Endothelial cell of umbilical vein (primary cell): ENCODE results near the gene ZNF142. TPM values are rescaled to one million over a fixed set of nuclear protein-coding genes. Genes with fewer than 3 reads are reported as not detected.
A peak's percentile ranks its signal among the peaks of the same experiment; 100 is the strongest.

Experiments
- BruUV-seq: library from RNA; stranded (reverse); fragments of 400-500 nt; replicated peaks from 2 replicates; lab custom pipeline; 2021; lab: Mats Ljungman, UMichigan
- CTCF ChIA-PET: fragments of 300-600, 350-600 bp; sonication (Branson Sonifier 250); formaldehyde crosslinking; loops from one replicate; lab custom pipeline; 2021; ENCODE audit warnings: antibody characterized with exemption, inconsistent platforms; lab: Charles Lee
- POLR2A ChIA-PET: fragments of 300-600, 350-600 bp; sonication (Branson Sonifier 250); formaldehyde crosslinking; loops from one replicate; lab custom pipeline; 2021; ENCODE audit warnings: antibody characterized with exemption, inconsistent platforms; lab: Charles Lee
- DNase-seq: peaks from one replicate; pipeline ENCODE4 v3.0.0-alpha.2; 2011; ENCODE audit warnings: low read depth, low spot score
- FAIRE-seq: peaks from 2 replicates; lab custom pipeline; 2011; peaks lifted over from hg19 to GRCh38; lab: Jason Lieb, UNC
- H2AFZ ChIP-seq: 2 replicates; pipeline ENCODE4 v1.6.0; 2012; ENCODE audit warnings: low read depth, low read length, control low read depth, inconsistent platforms
- H3K27ac ChIP-seq: 2 replicates; pipeline ENCODE4 v1.5.1; 2011; ENCODE audit warnings: low read depth, mild to moderate bottlenecking, control low read depth, low read length, moderate library complexity; ENCODE audit not compliant: insufficient read depth
- H3K27me3 ChIP-seq, 2 experiments: 2 replicates each; pipeline versions ENCODE4 v1.6.0 to v1.6.1; 2011; ENCODE audit warnings: low read length in 2 of 2, mixed read lengths in 1 of 2; ENCODE audit not compliant: control insufficient read depth in 2 of 2, insufficient read depth in 2 of 2
- H3K36me3 ChIP-seq, 2 experiments: 2 replicates in 1 of 2; 3 replicates in 1 of 2; pipeline ENCODE4 v1.5.1; 2011; ENCODE audit warnings: low read length in 2 of 2, mild to moderate bottlenecking in 1 of 2, moderate library complexity in 1 of 2; ENCODE audit not compliant: control insufficient read depth in 2 of 2, insufficient read depth in 2 of 2; ENCODE audit errors: extremely low read depth in 1 of 2
- H3K4me1 ChIP-seq: 3 replicates; pipeline ENCODE4 v1.5.1; 2011; ENCODE audit warnings: mild to moderate bottlenecking, low read length; ENCODE audit not compliant: control insufficient read depth, insufficient read depth; ENCODE audit errors: extremely low read depth
- H3K4me2 ChIP-seq: 2 replicates; pipeline ENCODE4 v1.6.1; 2011; ENCODE audit warnings: low read length, control low read depth, mixed read lengths; ENCODE audit not compliant: insufficient read depth
- H3K4me3 ChIP-seq, 3 experiments: fragments of 200-600 bp in 1 of 3; sonication (generic), shearing (Covaris generic) in 1 of 3; replicated peaks in 1 of 3; 2 replicates each; pipeline ENCODE4 v1.5.1; 2011 to 2016; ENCODE audit warnings: control low read depth in 3 of 3, low read length in 3 of 3, mild to moderate bottlenecking in 2 of 3, inconsistent platforms in 1 of 3, low read depth in 1 of 3, moderate library complexity in 1 of 3; ENCODE audit not compliant: insufficient read depth in 1 of 3
- H3K79me2 ChIP-seq: 2 replicates; pipeline ENCODE4 v1.6.0; 2012; ENCODE audit warnings: low read length, inconsistent platforms; ENCODE audit not compliant: control insufficient read depth, insufficient read depth
- H3K9ac ChIP-seq: replicated peaks from 2 replicates; pipeline ENCODE3; 2011; ENCODE audit warnings: low read length, control low read depth; ENCODE audit not compliant: insufficient read depth; ENCODE audit errors: extremely low read depth
- H3K9me1 ChIP-seq: replicated peaks from 3 replicates; pipeline ENCODE4 v1.6.0; 2011; ENCODE audit warnings: mild to moderate bottlenecking, low read length; ENCODE audit not compliant: control insufficient read depth, insufficient read depth; ENCODE audit errors: extremely low read depth
- H3K9me3 ChIP-seq: replicated peaks from 2 replicates; pipeline ENCODE4 v1.5.1; 2012; ENCODE audit warnings: low read length, inconsistent platforms; ENCODE audit not compliant: control insufficient read depth, insufficient read depth
- H4K20me1 ChIP-seq: replicated peaks from 2 replicates; pipeline ENCODE3; 2011; ENCODE audit warnings: mild to moderate bottlenecking, low read length; ENCODE audit not compliant: control insufficient read depth, insufficient read depth; ENCODE audit errors: extremely low read depth
- CTCF ChIP-seq, 2 donors: IDR thresholded peaks; 1 replicate in 1 of 2; 2 replicates in 1 of 2; pipeline ENCODE4 v1.5.1; 2011; ENCODE audit warnings: low read length in 2 of 2, mild to moderate bottlenecking in 2 of 2, moderate library complexity in 2 of 2, control low read depth in 1 of 2, inconsistent platforms in 1 of 2, low read depth in 1 of 2; ENCODE audit not compliant: insufficient read depth in 1 of 2; ENCODE audit errors: extremely low read depth in 1 of 2
- FOS ChIP-seq: IDR thresholded peaks from 2 replicates; pipeline ENCODE4 v1.6.1; 2011; ENCODE audit warnings: mild to moderate bottlenecking, low read length, moderate library complexity, borderline replicate concordance; ENCODE audit not compliant: insufficient read depth
- GATA2 ChIP-seq: IDR thresholded peaks from 2 replicates; pipeline ENCODE4 v1.7.0; 2011; ENCODE audit warnings: low read depth, mild to moderate bottlenecking, moderate library complexity, mixed read lengths, low read length; ENCODE audit not compliant: insufficient read length, insufficient read depth
- JUN ChIP-seq: IDR thresholded peaks from 2 replicates; pipeline ENCODE4 v1.6.1; 2011; ENCODE audit warnings: borderline replicate concordance, low read depth; ENCODE audit not compliant: insufficient read length, insufficient read depth
- MYC ChIP-seq: IDR thresholded peaks from one replicate; pipeline ENCODE4 v1.6.1; 2011; ENCODE audit warnings: mild to moderate bottlenecking, low read depth, low read length
- POLR2AphosphoS5 ChIP-seq: IDR thresholded peaks from 2 replicates; pipeline ENCODE4 v1.6.1; 2012; ENCODE audit warnings: low read depth, mild to moderate bottlenecking, control low read depth, low read length, moderate library complexity; ENCODE audit not compliant: insufficient read depth
- dilution Hi-C: fragments of 300-500 bp; cut with MboI; formaldehyde crosslinking; loops from one replicate; pipeline ENCODE4 v1.15.0; 2019; ENCODE audit warnings: low sequenced_read_pairs; ENCODE audit not compliant: extremely low pct_ligation_motif_present
- intact Hi-C: fragments of 100-400 bp; cut with micrococcal nuclease; formaldehyde crosslinking; loops from one replicate; pipeline ENCODE4 v1.10.0; 2022
- polyA plus RNA-seq, 4 experiments: library from polyadenylated mRNA; depleted of rRNA in 3 of 4; stranded (reverse) in 3 of 4; unstranded in 1 of 4; fragments of >200 nt; gene quantifications; 2 replicates each; pipeline versions ENCODE4 v1.2.1 to v1.2.3, GENCODE V29; 2011 to 2012; ENCODE audit warnings: missing spikeins in 1 of 4
- total RNA-seq: library from RNA; stranded (reverse); gene quantifications from 2 replicates; pipeline ENCODE4 v1.2.3, GENCODE V29; 2021

The ZNF142 gene
- total and polyA plus RNA-seq, 2 donors (not counting 3 experiments of a cell fraction or from before 2014, with no cell fraction given), result 14.5 to 34.5 TPM

GRCh38 chr2:218648088-218648786 is 11.2 kb downstream of the ZNF142 start:
- intact Hi-C loops, result loop anchor here (1.0 to 5.0 kb wide), 6 partner anchors 17 to 376 kb away; partner anchors contain the start of genes AAMP and PNKD
- Histone ChIP-seq H3K4me2 (no peak overlapping the region), H3K9me1 (no peaks in the 10 kb centered on the region), H3K79me2 (peaks cover 9% of the 10 kb centered on the region), H3K27ac (no peak overlapping the region), H3K9ac (no peak overlapping the region), H3K36me3 (peaks cover 23 to 44% of the 10 kb centered on the region in 2 experiments), H2AFZ (no peak overlapping the region), H3K4me3 (no peak overlapping the region), H3K27me3 (no peaks in the 10 kb centered on the region), H4K20me1 (no peaks in the 10 kb centered on the region), H3K9me3 (no peaks in the 10 kb centered on the region), H3K4me1 (peaks cover 6% of the 10 kb centered on the region)
- peak; percentile 75 for DNase-seq
- CTCF ChIA-PET, result interaction anchor here (0.6 to 3.8 kb wide), 10 partner anchors 10 to 199 kb away, joined by 3 to 31 read pairs (median 4); partner anchors contain the start of genes BCS1L, PLCD4 and ZNF142
- TF ChIP-seq CTCF (IDR thresholded peaks at IDR 0.05; ENCODE audit: extremely low read depth in 1 of 2, insufficient read depth in 1 of 2, low read depth in 1 of 2, low read length in 2 of 2) (peak; percentile 81 to 91), JUN (no peak), POLR2AphosphoS5 (no peak), FOS (no peak), GATA2 (no peak), MYC (no peak)
- POLR2A ChIA-PET, result no interaction called here
- dilution Hi-C loops, result loop anchor here (5.0 kb wide), 1 partner anchor 81 kb away; the partner anchor contains the start of genes CNOT9 and USP37
- FAIRE-seq, result peak; percentile 96
- BruUV-seq, result no TSS peak
